Breast epithelium (tissue), 3 donors: Measurements from ENCODE around the gene FABP7.

Source experiments
- CTCF ChIP-seq, 3 donors: fragments of 450-650 bp; IDR thresholded peaks; one replicate each; pipeline ENCODE4 v1.5.1; 2016 to 2017; ENCODE audit warnings: antibody characterized with exemption in 3 of 3, mild to moderate bottlenecking in 3 of 3, moderate library complexity in 3 of 3
- POLR2A ChIP-seq: fragments of 450-650 bp; IDR thresholded peaks from one replicate; pipeline ENCODE4 v1.6.1; 2016; ENCODE audit warnings: antibody characterized with exemption, mild to moderate bottlenecking, moderate library complexity
- POLR2AphosphoS5 ChIP-seq, 3 donors: sonication (generic); formaldehyde crosslinking; IDR thresholded peaks; one replicate each; pipeline ENCODE4 v1.6.1; 2017; ENCODE audit warnings: antibody characterized with exemption in 3 of 3

GRCh38 chr6:122798099-122798641, 18.7 kb downstream of the FABP7 start:
- TF ChIP-seq POLR2A (no peak), POLR2AphosphoS5 (IDR thresholded peaks at IDR 0.05) (no peak), CTCF (IDR thresholded peaks at IDR 0.05) (no peak)
